ENCODE measurements around the gene ACTL7A.

DNA sequence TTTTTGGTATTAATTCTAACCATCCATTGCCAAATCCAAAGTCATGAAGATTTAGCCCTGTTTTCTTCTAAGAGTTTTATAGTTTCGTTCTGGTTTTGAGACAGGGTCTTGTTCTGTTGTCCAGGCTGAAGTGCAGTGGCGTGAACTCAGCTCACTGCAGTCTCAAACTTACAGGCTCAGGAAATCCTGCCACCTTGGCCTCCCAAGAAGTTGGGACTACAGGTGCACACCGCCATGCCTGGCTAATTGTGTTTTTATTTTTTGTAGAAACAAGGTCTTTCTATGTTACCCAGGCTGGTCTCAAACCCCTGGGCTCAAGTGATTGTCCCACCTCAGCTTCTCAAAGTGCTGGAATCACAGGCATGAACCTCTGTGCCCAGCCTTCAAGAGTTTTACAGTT is 21.0 kb downstream of the ACTL7A start:
- TF ChIP-seq, protein P1, sequence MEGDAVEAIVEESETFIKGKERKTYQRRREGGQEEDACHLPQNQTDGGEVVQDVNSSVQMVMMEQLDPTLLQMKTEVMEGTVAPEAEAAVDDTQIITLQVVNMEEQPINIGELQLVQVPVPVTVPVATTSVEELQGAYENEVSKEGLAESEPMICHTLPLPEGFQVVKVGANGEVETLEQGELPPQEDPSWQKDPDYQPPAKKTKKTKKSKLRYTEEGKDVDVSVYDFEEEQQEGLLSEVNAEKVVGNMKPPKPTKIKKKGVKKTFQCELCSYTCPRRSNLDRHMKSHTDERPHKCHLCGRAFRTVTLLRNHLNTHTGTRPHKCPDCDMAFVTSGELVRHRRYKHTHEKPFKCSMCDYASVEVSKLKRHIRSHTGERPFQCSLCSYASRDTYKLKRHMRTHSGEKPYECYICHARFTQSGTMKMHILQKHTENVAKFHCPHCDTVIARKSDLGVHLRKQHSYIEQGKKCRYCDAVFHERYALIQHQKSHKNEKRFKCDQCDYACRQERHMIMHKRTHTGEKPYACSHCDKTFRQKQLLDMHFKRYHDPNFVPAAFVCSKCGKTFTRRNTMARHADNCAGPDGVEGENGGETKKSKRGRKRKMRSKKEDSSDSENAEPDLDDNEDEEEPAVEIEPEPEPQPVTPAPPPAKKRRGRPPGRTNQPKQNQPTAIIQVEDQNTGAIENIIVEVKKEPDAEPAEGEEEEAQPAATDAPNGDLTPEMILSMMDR (IDR thresholded peaks at IDR 0.05): no peak
- TF ChIP-seq POLR2A (IDR thresholded peaks at IDR 0.05): no peak
- no peak for TF ChIP-seq POLR2AphosphoS5 (IDR thresholded peaks at IDR 0.05)
- TF ChIP-seq EP300 (IDR thresholded peaks at IDR 0.05): no peak
